Activated CD4-positive, alpha-beta T cell treated with anti-CD3 and anti-CD28 coated beads, Interleukin-2, Interleukin-4, amounts not matched to agents 100 ng/mL and 50 ng/mL, durations not matched to agents 16 hours and 8 hours (primary cell): ENCODE results near the gene HYLS1.
A peak's percentile ranks its signal among the peaks of the same experiment; 100 is the strongest.
"Not testable (repeated sequence)": the region's sequence is repeated elsewhere in the genome, so short reads cannot be mapped to it uniquely, and the experiment has no call there.

Source experiments
- DNase-seq: peaks from one replicate; pipeline ENCODE4 v3.0.0-alpha.2; 2020; ENCODE audit warnings: low spot score

HYLS1 gene

GRCh38 chr11:125902927-125903710 lies 15.7 kb downstream of the HYLS1 start, which contains the start of gene PUS3:
Gene PUS3, minus strand, starts transcription at chr11:125903206. Its CDS starts 6,922 bp downstream, at chr11:125896284.
- peak; percentile 91 for DNase-seq

- DNase-seq, result no peak
These were observed 16.5 kb downstream of the HYLS1 start, which contains the start of gene DDX25 for GRCh38 chr11:125903711-125904659. Gene DDX25, plus strand, starts transcription at chr11:125904508. Its CDS starts 10 bp downstream, at chr11:125904518.

GRCh38 chr11:125904678-125905077 lies 17.2 kb downstream of the HYLS1 start:
- no peak for DNase-seq

GRCh38 chr11:125910226-125910849 lies 22.9 kb downstream of the HYLS1 start:
- no peak for DNase-seq

GRCh38 chr11:125914601-125915000 lies 27.1 kb downstream of the HYLS1 start:
- DNase-seq, result not testable (repeated sequence)

- DNase-seq, result no peak
These were observed 29.3 kb downstream of the HYLS1 start for GRCh38 chr11:125916683-125917347.

- DNase-seq, result no peak
These were observed 30.8 kb downstream of the HYLS1 start for GRCh38 chr11:125918140-125918840.

GRCh38 chr11:125921042-125921441 lies 33.6 kb downstream of the HYLS1 start:
- no peak for DNase-seq

- no peak for DNase-seq
These were observed 34.7 kb downstream of the HYLS1 start for GRCh38 chr11:125922156-125922555.

- DNase-seq, result peak; percentile 63
These were observed 35.6 kb downstream of the HYLS1 start for GRCh38 chr11:125923012-125923579.

- DNase-seq, result no peak
These were observed 36.2 kb downstream of the HYLS1 start for GRCh38 chr11:125923633-125924032.

GRCh38 chr11:125924384-125925007 lies 37.0 kb downstream of the HYLS1 start:
- DNase-seq, result no peak

GRCh38 chr11:125925247-125925740 lies 37.8 kb downstream of the HYLS1 start:
- no peak for DNase-seq

- DNase-seq, result no peak
These were observed 38.3 kb downstream of the HYLS1 start for GRCh38 chr11:125925804-125926203.

- DNase-seq, result no peak
These were observed 39.2 kb downstream of the HYLS1 start for GRCh38 chr11:125926682-125927081.

- no peak for DNase-seq
These were observed 42.1 kb downstream of the HYLS1 start for GRCh38 chr11:125929445-125930075.

GRCh38 chr11:125930076-125930450 lies 42.6 kb downstream of the HYLS1 start:
- DNase-seq, result no peak

- DNase-seq, result no peak
These were observed 43.6 kb downstream of the HYLS1 start for GRCh38 chr11:125931116-125931515.

GRCh38 chr11:125931668-125932067 lies 44.2 kb downstream of the HYLS1 start:
- DNase-seq, result no peak

- no peak for DNase-seq
These were observed 44.8 kb downstream of the HYLS1 start for GRCh38 chr11:125932301-125932700.
